Stimulated activated CD4-positive, alpha-beta T cell treated with anti-CD3 and anti-CD28 coated beads, Interleukin-2, amount 100 ng/mL, for 4 hours (primary cell): Measurements from ENCODE around the gene THOC2.
"Not testable (repeated sequence)": the region's sequence is repeated elsewhere in the genome, so short reads cannot be mapped to it uniquely, and the experiment has no call there.

ENCODE experiments used
- DNase-seq: peaks from one replicate; pipeline ENCODE4 v3.0.0-alpha.2; 2020; ENCODE audit warnings: low read depth

Gene THOC2

DNA sequence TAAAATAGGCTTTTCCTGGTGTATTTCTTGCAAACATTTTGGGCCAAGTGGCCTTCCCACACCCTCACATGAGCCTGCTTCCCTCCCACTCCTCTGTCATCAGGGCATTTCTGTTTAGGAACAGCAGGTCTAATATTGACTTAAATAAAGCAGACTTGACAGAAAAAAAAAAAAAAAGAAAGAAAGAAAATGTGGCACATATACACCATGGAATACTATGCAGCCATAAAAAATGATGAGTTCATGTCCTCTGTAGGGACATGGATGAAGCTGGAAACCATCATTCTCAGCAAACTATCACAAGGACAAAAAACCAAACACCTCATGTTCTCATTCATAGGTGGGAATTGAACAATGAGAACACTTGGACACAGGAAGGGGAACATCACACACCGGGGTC, 2.3 kb upstream of the THOC2 start:
- DNase-seq = not testable (repeated sequence)

DNA sequence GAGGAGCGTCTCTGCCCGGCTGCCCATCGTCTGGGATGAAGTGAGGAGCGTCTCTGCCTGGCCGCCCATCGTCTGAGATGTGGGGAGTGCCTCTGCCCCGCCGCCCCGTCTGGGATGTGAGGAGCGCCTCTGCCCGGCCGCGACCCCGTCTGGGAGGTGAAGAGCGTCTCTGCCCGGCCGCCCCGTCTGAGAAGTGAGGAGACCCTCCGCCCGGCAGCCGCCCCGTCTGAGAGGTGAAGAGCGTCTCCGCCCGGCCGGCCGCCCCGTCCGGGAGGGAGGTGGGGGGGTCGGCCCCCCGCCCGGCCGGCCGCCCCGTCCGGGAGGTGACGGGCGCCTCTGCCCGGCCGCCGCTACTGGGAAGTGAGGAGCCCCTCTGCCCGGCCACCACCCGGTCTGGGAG, 1.2 kb upstream of the THOC2 start:
- DNase-seq = not testable (repeated sequence)

DNA sequence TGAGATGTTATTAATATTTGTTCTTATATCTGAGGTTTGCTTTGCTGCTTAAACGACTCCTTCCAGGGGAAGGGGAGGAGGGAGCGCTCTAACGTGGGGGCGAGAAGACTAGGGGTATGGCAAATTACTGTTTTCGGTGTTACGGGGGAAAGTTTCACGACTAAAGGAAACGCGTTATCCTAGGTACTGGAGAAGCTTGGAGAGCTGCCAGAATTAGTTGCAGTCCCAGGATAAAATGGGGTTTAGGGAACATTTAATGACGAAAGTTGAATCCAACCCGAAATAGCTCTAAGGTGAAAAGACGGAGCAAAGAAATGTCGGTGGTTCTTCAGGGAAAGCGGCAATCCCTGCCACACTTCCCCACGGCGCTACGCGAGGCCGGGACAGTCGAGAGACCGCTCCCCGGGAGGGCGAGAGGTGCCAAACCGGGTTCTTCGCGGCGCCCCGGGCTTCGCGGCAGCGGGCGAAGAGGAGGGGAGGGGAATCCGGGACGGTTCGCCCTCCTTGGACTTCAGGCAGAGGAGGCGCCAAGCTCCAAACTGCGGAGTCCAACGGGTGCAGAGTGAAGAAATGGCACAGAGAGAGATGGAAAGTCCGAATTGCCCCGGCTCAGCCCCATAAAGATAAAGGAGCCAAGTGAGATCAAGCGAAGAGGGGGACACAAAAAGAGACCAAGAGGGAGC, 724 bp downstream of the THOC2 start:
- DNase-seq = no peak

DNA sequence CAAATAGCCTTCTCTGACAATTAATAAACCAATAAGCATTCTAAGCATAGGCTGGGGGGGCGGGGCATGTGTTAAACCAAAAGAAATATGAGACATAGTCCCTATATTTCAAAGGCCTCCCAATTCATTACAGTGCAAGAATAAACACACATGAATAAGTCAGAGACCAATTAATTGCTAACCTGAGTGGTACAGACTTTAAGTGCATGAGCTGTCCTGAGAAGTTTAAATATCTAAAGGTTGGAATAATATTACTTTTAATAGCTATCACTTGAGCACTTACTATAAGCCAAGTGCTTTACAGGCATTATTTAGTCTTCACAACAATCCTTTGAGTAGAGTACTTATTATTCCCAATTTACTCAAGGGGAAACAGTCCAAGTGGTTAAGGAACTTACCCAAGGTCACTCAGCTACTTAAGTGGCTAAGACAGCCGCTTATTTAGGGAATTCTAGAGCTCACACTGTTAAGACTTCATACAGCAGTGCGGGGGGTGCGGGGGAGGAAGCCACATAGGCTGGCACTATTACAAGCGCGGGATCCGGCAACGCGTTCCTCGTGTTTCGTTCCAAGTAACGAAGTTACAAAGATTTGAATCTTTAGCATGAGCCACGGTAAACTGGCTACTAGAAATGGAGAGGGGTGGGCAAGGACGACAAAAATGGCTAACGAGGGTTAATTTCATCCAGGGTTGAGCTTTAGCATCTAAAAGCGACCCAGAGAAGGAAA, 1.4 kb downstream of the THOC2 start:
- DNase-seq = no peak

DNA sequence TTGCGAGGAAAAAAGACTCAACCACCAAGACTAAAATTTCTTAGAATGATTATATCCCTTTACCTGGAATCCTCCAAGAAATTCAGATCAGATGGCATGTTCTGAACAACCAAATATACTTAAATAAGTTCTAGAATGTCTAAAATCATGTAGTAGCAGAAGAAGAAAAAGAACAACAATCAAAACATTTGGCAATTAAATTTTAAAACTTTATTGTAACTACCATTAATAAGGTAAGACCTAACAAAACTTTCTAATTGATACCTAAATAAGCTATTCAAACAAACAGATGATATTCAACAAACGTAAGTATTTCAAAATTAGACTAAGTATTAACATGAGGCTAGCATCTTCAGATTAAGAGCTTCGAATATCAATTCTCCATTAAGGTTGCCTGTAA, 4.3 kb downstream of the THOC2 start:
- no peak for DNase-seq

DNA sequence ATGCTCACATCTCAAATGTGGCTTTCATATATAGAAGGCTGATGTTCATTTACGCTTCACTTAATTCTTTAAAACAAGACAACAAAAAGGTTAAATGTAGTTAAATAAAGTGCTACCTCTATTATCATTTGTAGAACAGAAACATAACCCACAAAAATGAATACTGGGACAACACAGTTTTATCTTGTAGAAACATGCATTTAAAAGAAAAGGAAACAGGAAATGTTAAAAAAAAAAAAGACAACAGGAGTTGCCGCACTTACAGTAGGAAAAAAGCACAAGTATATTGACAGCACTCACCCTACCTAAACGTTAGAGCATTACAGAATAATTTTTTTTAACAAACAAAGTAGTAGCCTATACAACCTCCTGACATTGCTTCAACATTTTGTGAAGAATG, 4.8 kb downstream of the THOC2 start:
- no peak for DNase-seq

DNA sequence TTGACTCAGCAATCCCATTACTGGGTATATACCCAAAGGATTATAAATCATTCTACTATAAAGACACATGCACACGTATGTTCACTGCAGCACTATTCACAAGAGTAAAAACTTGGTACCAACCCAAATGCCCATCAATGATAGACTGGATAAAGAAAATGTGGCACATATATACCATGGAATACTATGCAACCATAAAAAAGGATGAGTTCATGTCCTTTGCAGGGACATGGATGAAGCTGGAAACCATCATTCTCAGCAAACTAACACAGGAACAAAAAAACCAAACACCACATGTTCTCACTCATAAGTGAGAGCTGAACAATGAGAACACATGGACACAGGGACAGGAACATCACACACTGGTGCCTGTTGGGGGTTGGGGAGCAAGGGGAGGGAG, 10.7 kb downstream of the THOC2 start:
- DNase-seq = not testable (repeated sequence)

DNA sequence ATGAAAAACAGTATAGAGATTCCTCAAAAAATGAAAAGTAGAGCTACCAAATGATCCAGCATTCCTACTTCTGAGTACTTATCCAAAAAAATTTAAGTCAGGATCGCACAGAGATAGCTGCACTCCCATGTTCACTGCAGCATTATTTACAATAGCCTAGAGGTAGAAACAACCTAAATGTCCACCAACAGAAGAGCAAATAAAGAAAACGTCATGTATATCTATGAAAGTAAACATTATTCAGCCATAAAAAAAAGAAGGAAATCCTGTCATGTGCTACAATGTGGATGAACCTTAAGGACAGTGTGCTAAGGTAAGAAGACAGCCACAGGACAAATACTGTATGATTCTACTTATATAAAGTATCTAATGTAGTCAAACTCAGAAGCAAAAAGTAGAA, 12.4 kb downstream of the THOC2 start:
- DNase-seq = no peak

DNA sequence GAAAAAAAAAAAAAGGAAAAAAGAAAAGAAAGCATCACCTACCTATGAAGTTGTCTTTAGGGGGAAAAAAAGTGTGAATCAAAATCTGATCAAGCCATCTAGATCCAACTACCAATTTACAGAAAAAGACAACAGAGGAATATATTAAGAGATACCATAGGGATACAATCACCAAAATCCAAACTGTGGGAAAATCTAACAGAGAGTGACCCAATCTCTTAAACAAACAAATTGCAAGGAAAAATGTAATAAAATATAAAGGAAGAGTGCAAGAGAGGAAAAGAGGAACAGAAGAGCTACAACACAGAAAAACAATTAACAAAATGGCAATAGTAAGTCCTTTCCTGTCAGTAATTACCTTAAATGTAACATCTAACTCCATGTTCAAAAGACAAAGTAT, 19.0 kb downstream of the THOC2 start:
- no peak for DNase-seq

DNA sequence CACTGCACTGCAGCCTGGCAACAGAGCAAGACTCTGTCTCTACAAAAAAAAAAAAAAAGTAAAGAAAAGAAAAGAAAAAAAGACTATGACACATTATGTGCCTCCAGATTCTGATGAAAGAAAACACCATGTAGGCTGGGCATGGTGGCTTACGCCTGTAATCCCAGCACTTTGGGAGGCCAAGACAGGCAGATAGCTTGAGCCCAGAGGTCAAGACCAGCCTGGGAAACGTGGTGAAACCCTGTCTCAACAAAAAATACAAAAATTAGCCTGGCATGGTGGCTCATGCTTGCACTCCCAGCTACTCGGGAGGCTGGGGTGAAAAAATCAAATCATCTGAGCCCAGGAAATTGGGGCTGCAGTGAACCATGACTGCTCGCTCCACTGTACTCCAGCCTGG, 19.4 kb downstream of the THOC2 start:
- DNase-seq = no peak

DNA sequence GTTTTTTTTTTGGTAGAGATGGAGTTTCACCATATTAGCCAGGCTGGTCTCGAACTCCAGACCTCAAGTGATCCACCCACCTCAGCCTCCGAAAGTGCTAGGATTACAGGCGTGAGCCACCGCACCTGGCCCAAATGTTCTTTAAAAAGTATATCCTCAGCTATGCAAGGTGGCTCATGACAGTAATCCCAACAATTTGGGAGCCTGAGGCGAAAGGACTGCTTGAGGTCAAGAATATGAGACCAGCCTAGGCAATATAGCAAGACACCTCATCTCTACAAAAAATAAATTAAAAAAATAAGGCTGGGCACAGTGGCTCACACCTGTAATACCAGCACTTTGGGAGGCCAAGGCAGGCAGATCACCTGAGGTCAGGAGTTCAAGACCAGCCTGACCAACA, 21.7 kb downstream of the THOC2 start:
- not testable (repeated sequence) for DNase-seq

DNA sequence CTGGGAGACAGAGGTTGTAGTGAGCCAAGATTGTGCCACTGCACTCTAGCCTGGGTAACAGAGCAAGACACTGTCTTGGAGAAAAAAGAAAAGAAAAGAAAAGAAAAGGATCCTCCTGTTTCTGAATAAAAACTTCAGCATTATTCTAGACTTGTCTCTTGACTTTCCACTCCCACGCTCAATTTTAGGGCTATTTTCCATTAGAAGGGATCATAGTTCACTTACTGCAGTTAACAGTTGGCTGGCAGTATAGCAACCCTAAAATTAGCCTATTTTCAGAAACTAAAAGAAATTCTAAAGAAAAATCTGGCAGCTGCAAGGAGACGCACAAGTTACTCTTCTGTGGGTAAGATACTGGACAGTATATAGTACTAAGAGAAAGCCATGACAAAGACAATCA, 28.1 kb downstream of the THOC2 start:
- no peak for DNase-seq

DNA sequence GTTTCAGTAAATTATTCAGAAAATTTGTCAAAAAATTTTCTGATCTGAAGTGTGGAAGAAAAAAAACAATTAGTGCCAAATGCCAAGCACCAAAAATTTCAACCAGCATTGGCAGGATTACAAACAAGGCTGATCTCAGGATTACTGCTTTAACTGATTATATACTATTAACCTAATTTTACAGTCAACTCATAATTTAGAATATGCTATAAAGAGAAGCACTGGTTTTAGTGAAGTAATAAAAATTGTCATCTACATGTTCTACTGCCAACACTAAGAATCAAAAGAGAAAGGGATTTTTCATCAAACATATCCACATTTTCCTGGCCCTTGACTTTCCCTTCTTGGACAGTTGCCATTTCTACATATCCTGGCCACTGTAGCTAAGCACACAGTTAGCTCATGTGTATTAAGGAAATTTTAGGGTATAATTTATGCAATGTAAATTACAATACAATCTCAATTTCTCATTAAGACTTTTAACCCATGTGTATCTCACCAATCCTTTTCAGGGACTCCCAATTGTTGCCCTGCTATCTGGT, 33.8 kb downstream of the THOC2 start:
- DNase-seq = no peak

DNA sequence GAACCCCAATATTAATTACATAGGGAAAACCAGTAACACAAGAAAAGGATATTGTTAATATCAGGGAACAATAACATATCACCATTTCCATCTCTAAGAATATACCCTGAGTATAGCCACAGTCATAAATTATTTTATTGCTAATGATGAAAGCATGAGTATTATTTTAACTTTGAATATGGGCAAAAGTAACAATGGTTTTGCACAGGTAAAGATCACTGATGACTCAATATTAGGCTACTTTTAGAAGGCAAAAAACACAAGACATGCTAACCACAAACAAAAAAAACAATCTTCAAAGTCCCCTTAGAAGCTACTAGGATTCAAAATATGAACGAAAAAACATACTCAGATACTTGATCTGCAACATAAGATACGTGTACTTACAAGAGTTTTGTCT, 36.5 kb downstream of the THOC2 start:
- DNase-seq = no peak

DNA sequence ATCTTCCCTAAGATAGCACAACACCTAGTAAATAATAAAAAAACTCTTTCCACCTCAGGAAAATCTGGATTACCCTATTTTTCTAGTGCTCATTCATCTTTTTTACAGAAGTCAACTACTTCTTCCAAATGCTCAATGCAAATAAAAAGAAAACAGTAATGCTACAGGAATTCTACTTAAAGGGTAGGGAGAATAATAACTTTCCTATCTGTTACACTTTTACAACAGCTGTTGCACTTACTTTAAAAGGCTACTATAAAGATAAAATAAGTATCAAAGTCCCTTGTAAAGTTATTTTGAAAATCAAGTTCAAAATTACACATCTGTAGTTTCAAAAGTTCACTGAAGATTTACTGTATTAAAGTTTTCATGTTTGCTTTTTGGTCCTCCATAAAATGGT, 37.6 kb downstream of the THOC2 start:
- DNase-seq = no peak

DNA sequence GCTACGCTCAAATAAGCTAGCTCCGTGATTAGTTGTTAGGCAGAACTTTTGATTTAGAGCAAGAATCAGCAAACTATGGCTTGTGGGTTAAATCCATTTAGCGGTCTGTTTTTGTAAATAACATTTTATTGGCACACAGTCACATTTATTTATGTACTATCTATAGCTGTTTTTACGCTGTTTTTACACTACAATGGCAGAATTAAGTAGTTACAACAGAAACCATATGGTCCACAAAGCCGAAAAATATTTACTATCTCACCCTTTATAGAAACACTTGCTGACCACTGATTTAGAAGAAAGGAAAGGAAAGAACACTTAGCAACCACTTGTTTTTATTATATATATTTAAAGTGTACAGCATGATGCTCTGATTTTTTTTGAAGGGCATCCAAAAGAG, 41.1 kb downstream of the THOC2 start:
- DNase-seq = no peak

DNA sequence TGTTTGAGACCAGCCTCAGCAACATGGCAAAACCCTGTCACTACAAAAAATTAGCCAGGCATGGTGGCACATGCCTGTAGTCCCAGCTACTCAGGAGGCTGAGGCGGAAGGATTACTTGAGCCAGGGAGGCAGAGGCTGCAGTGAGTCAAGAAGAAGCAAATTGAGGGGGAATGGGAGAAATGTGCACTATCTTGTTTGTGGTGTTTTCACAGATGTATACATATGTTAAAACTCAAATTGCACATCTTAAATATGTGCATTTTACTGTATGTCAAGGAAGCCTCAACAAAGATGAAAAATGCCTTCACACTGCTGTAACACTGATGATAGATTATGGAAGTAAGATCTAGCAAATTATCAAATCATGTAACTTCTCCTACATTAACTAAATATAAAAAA, 44.3 kb downstream of the THOC2 start:
- DNase-seq = no peak

DNA sequence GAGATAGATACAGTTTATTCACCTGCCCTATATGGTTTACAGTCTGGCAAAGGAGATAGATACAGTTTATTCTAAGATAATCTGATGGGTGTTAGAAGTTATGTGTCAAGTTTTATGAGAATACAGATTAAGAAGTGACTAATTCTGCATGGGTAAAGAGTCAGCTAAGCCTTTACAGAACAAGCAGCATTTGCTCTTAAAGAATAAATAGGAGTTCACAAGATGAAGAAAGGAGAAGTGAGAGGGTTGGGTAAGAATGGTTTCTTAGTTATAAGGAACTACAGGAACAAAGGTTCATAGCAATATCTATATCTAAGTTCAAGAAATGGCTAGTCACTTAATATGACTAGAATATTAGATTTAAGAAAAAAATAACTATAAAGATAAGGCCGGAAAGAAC, 47.6 kb downstream of the THOC2 start:
- DNase-seq = no peak

DNA sequence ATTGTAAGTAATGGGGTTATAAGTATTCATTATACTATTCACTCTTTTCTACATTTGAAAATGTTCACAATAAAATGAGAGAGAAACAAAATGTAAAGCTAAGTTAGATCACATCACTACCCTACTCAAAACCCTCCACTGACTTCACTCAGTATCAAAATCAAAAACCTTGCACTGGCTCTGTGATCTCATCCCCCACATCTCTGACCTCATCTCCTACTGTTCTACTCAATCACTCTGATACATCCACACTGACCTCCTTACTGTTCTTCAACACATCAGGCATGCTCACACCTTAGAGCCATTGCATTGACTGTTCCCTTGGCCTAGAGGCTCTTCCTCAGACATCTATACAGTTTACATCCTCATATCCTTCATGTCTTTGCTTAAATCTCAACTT, 50.7 kb downstream of the THOC2 start:
- DNase-seq = no peak

DNA sequence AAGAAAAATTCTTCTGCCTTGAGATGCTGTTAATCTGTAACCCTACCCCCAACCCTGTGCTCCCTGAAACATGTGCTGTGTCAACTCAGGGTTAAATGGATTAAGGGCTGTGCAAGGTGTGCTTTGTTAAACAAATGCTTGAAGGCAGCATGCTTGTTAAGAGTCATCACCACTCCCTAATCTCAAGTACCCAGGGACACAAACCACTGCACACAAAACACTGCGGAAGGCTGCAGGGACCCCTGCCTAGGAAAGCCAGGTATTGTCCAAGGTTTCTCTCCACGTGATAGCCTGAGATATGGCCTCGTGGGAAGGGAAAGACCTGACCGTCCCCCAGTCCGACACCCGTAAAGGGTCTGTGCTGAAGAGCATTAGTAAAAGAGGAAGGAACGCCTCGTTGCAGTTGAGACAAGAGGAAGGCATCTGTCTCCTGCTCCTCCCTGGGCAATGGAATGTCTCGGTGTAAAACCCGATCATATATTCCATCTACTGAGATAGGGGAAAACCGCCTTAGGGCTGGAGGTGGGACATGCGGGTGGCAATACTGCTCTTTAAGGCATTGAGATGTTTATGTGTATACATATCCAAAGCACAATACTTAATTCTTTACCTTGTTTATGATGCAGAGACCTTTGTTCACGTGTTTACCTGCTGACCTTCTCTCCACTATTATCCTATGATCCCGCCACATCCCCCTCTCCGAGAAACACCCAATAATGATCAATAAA, 53.0 kb downstream of the THOC2 start:
- not testable (repeated sequence) for DNase-seq

DNA sequence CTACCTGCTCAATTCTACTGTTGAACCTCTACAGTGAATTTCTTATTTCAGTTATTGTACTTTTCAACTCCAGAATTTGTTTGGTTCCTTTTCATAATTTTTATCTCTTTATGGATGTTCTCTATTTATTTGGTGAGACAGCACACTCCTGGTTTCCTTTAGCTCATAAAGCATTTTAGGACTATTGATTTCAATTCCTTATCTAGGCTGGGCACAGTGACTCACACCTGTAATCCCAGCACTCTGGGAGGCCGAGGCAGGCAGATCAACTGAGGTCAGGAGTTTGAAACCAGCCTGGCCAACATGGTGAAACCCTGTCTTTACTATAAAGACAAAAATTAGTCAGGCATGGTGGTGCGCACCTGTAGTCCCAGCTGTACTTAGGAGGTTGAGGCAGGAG, 57.7 kb downstream of the THOC2 start:
- no peak for DNase-seq

DNA sequence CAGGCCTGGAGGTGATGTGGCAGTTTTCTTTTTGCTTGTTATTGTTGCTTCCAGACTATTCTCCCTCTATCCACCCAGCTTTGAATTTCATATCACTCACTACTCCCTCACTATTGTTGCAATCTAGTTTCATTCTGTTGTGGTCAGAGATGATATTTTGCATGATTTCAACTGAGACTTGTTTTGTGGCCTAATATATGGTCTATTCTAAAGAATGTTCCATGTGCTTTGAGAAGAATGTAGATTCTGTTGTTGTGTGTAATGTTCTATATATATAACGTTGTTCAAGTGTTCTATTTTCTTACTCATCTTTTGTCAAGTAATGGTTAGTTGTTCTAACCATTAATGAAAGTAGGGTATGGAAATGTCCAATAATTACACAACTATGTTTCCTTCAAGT, 59.0 kb downstream of the THOC2 start:
- DNase-seq = no peak

DNA sequence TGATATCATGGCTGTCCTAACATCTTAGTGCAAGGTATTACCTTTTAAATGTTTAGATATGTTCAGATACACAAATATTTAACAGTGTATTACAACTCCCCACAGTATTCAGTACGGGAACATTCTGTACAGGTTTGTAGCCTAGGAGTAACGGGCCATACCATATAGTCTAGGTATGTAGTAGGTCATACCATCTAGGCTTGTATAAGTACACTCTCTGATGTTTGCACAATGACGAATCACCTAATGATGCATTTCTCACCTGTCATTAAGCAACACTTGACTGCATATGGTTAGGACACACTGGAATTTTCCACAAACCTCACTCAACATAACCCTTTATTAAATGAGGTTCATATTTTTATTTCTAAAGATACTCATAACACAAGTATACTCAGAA, 67.7 kb downstream of the THOC2 start:
- DNase-seq = no peak
